ENCODE data around the gene PHC2.

Gene PHC2

DNA sequence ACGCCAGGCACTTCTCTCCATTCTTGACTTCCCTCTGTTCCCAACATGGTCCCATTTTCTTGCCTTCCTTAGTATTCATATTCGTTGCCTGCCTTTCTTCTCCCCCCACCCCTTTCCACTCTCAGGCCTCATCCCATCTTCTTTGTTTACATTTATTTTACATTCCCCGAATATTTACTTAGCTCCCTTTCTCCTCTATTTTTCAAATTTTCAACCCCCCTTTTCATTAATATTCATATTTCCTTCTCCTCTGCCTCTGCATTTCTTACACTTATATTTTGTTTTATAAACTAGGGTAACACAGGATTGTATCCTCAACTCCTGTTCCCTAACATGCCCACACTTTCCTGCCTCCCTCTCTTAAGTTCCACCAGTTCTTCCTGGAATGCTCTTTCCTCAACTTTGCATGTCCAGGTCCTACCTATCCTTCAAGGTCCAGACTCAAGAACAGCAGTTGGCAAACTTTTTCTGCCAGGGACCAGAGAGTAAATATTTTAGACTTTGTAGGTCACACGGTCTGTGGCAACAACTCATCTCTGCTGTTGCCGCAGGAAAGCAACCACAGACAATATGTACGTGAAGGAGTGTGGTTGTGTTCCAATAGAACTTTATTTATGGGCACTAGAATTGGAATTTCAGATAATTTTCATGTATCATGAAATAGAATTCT is 80.1 kb downstream of the PHC2 start:
- H3K4me3 ChIP-seq (ENCODE audit: low read length): peak overlapping the region; percentile 89
- H2AFZ ChIP-seq (ENCODE audit: low read depth, low read length): no peak overlapping the region
- no peaks in the 10 kb centered on the region for H3K27me3 ChIP-seq (ENCODE audit: insufficient read depth, low read length)
- peaks cover 15% of the 10 kb centered on the region for H3K36me3 ChIP-seq (ENCODE audit: insufficient read depth, low read length)
- H3K4me1 ChIP-seq (ENCODE audit: insufficient read depth, low read length): peaks cover 43% of the 10 kb centered on the region
- no peaks in the 10 kb centered on the region for H3K9me3 ChIP-seq (ENCODE audit: low read length)

GRCh38 chr1:33349778-33350610 is 80.9 kb downstream of the PHC2 start:
- peak overlapping the region; percentile 89 for H3K4me3 ChIP-seq (ENCODE audit: low read length)
- no peaks in the 10 kb centered on the region for H3K27me3 ChIP-seq (ENCODE audit: insufficient read depth, low read length)
- peak overlapping the region; percentile 72 for H2AFZ ChIP-seq (ENCODE audit: low read depth, low read length)
- peaks cover 49% of the 10 kb centered on the region for H3K4me1 ChIP-seq (ENCODE audit: insufficient read depth, low read length)
- no peaks in the 10 kb centered on the region for H3K9me3 ChIP-seq (ENCODE audit: low read length)
- H3K36me3 ChIP-seq (ENCODE audit: insufficient read depth, low read length): peaks cover 21% of the 10 kb centered on the region

- Histone ChIP-seq H3K27me3 (ENCODE audit: insufficient read depth, low read length) (no peaks in the 10 kb centered on the region), H3K36me3 (ENCODE audit: insufficient read depth, low read length) (peaks cover 21% of the 10 kb centered on the region), H3K9me3 (ENCODE audit: low read length) (no peaks in the 10 kb centered on the region), H2AFZ (ENCODE audit: low read depth, low read length) (no peak overlapping the region), H3K4me3 (ENCODE audit: low read length) (peak overlapping the region; percentile 85), H3K4me1 (ENCODE audit: insufficient read depth, low read length) (peaks cover 50% of the 10 kb centered on the region)
Observed at GRCh38 chr1:33349081-33349759, 81.7 kb downstream of the PHC2 start.

DNA sequence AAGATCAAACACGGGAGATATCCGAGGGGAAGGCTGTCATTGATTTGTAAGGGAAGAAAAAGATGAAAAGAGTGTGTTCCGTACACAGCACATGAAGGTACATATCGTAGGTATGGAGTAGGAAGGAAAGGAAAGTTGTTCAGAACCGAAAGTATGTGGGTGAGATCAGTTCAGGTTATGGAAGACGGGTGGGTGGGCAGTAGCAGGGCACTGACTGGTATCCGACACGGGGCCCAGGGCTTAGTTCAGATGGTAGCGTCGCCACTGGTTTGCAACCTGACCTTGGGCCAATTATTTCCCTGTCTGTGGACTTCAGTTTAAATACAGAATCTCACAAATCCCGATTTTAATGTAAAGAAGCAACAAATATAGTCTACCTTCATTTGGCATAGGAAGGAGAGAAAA is 82.2 kb downstream of the PHC2 start:
- Histone ChIP-seq H3K27me3 (ENCODE audit: insufficient read depth, low read length) (no peaks in the 10 kb centered on the region), H3K36me3 (ENCODE audit: insufficient read depth, low read length) (peaks cover 25% of the 10 kb centered on the region), H3K4me3 (ENCODE audit: low read length) (peak overlapping the region; percentile 85), H2AFZ (ENCODE audit: low read depth, low read length) (no peak overlapping the region), H3K4me1 (ENCODE audit: insufficient read depth, low read length) (peaks cover 52% of the 10 kb centered on the region), H3K9me3 (ENCODE audit: low read length) (no peaks in the 10 kb centered on the region)

- no peaks in the 10 kb centered on the region for H3K9me3 ChIP-seq (ENCODE audit: low read length)
- H3K4me3 ChIP-seq (ENCODE audit: low read length): peak overlapping the region; percentile 85
- H3K27me3 ChIP-seq (ENCODE audit: insufficient read depth, low read length): no peaks in the 10 kb centered on the region
- peaks cover 29% of the 10 kb centered on the region for H3K36me3 ChIP-seq (ENCODE audit: insufficient read depth, low read length)
- H3K4me1 ChIP-seq (ENCODE audit: insufficient read depth, low read length): peaks cover 53% of the 10 kb centered on the region
- no peak overlapping the region for H2AFZ ChIP-seq (ENCODE audit: low read depth, low read length)
Observed at GRCh38 chr1:33348194-33348593, 82.7 kb downstream of the PHC2 start.

DNA sequence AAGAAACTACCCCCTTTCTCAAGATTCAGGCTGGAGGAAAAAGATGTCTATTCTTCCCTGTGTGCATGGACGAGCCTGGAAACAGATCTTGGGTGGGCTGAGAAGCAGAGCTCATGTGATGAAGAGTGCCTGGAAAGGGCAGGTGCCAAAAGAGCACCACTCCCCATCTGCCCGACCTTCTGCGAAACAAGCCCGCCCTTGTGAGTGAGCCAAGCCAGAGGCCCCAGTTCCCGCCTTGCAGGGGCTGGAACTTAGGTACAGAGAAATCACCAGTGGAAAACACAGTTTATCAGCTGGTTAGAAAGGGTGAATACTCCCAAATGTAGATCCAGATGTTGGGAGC is 83.3 kb downstream of the PHC2 start:
- H3K36me3 ChIP-seq (ENCODE audit: insufficient read depth, low read length): peaks cover 29% of the 10 kb centered on the region
- no peak overlapping the region for H2AFZ ChIP-seq (ENCODE audit: low read depth, low read length)
- H3K4me1 ChIP-seq (ENCODE audit: insufficient read depth, low read length): peaks cover 57% of the 10 kb centered on the region
- H3K4me3 ChIP-seq (ENCODE audit: low read length): peak overlapping the region; percentile 85
- no peaks in the 10 kb centered on the region for H3K9me3 ChIP-seq (ENCODE audit: low read length)
- no peaks in the 10 kb centered on the region for H3K27me3 ChIP-seq (ENCODE audit: insufficient read depth, low read length)

- H3K9me3 ChIP-seq (ENCODE audit: low read length): no peaks in the 10 kb centered on the region
- H2AFZ ChIP-seq (ENCODE audit: low read depth, low read length): no peak overlapping the region
- peak overlapping the region; percentile 85 for H3K4me3 ChIP-seq (ENCODE audit: low read length)
- H3K27me3 ChIP-seq (ENCODE audit: insufficient read depth, low read length): no peaks in the 10 kb centered on the region
- peaks cover 29% of the 10 kb centered on the region for H3K36me3 ChIP-seq (ENCODE audit: insufficient read depth, low read length)
- peaks cover 63% of the 10 kb centered on the region for H3K4me1 ChIP-seq (ENCODE audit: insufficient read depth, low read length)
Observed at GRCh38 chr1:33346927-33347649, 83.8 kb downstream of the PHC2 start.

- Histone ChIP-seq H3K4me1 (ENCODE audit: insufficient read depth, low read length) (peaks cover 68% of the 10 kb centered on the region), H3K4me3 (ENCODE audit: low read length) (peak overlapping the region; percentile 85), H3K27me3 (ENCODE audit: insufficient read depth, low read length) (no peaks in the 10 kb centered on the region), H2AFZ (ENCODE audit: low read depth, low read length) (no peak overlapping the region), H3K36me3 (ENCODE audit: insufficient read depth, low read length) (peaks cover 33% of the 10 kb centered on the region), H3K9me3 (ENCODE audit: low read length) (no peaks in the 10 kb centered on the region)
Observed at GRCh38 chr1:33346533-33346926, 84.4 kb downstream of the PHC2 start.

GRCh38 chr1:33344896-33345560 is 85.9 kb downstream of the PHC2 start:
- H3K9me3 ChIP-seq (ENCODE audit: low read length): no peaks in the 10 kb centered on the region
- H3K36me3 ChIP-seq (ENCODE audit: insufficient read depth, low read length): peaks cover 43% of the 10 kb centered on the region
- peaks cover 71% of the 10 kb centered on the region for H3K4me1 ChIP-seq (ENCODE audit: insufficient read depth, low read length)
- no peaks in the 10 kb centered on the region for H3K27me3 ChIP-seq (ENCODE audit: insufficient read depth, low read length)
- no peak overlapping the region for H3K4me3 ChIP-seq (ENCODE audit: low read length)
- no peak overlapping the region for H2AFZ ChIP-seq (ENCODE audit: low read depth, low read length)

- H3K36me3 ChIP-seq (ENCODE audit: insufficient read depth, low read length): peaks cover 43% of the 10 kb centered on the region
- no peaks in the 10 kb centered on the region for H3K27me3 ChIP-seq (ENCODE audit: insufficient read depth, low read length)
- H3K4me3 ChIP-seq (ENCODE audit: low read length): no peak overlapping the region
Observed at GRCh38 chr1:33343539-33343938, 87.4 kb downstream of the PHC2 start.

GRCh38 chr1:33342041-33342723 is 88.7 kb downstream of the PHC2 start:
- no peak overlapping the region for H3K4me3 ChIP-seq (ENCODE audit: low read length)
- no peaks in the 10 kb centered on the region for H3K27me3 ChIP-seq (ENCODE audit: insufficient read depth, low read length)
- H3K4me1 ChIP-seq (ENCODE audit: insufficient read depth, low read length): peaks cover 81% of the 10 kb centered on the region
- peaks cover 43% of the 10 kb centered on the region for H3K36me3 ChIP-seq (ENCODE audit: insufficient read depth, low read length)
- no peaks in the 10 kb centered on the region for H3K9me3 ChIP-seq (ENCODE audit: low read length)
- H2AFZ ChIP-seq (ENCODE audit: low read depth, low read length): no peak overlapping the region

More at GRCh38 chr1:33343539-33343938, 87.4 kb downstream of the PHC2 start:
- peaks cover 81% of the 10 kb centered on the region for H3K4me1 ChIP-seq (ENCODE audit: insufficient read depth, low read length)
- H2AFZ ChIP-seq (ENCODE audit: low read depth, low read length): no peak overlapping the region
- H3K9me3 ChIP-seq (ENCODE audit: low read length): no peaks in the 10 kb centered on the region

DNA sequence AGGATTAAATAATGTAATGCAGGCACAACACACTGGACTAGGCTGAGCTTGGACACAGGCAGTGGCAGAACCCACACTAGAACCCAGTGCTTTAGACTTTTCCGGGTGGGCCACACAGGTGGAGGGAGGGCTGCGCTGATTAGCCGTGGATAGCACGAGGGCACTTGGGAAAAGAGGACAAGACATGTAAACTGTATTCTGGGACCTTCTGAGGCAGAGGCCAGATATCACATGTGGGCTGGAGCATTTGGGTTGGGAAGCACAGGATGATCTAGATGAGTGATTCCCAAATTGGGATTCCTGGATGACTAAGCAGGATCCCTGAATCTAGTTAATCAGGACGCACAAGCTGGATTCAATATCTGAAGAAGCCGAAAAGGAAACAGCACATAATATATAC is 89.7 kb downstream of the PHC2 start:
- H2AFZ ChIP-seq (ENCODE audit: low read depth, low read length): no peak overlapping the region
- no peaks in the 10 kb centered on the region for H3K9me3 ChIP-seq (ENCODE audit: low read length)
- peaks cover 77% of the 10 kb centered on the region for H3K4me1 ChIP-seq (ENCODE audit: insufficient read depth, low read length)
- H3K27me3 ChIP-seq (ENCODE audit: insufficient read depth, low read length): no peaks in the 10 kb centered on the region
- no peak overlapping the region for H3K4me3 ChIP-seq (ENCODE audit: low read length)
- H3K36me3 ChIP-seq (ENCODE audit: insufficient read depth, low read length): peaks cover 37% of the 10 kb centered on the region

All from neuron (in vitro differentiated cells).